Activated gamma-delta T cell (primary cell): ENCODE measurements around the gene TIGAR.

ENCODE experiments used
- DNase-seq: peaks from one replicate; lab custom pipeline; 2025; lab: John Stamatoyannopoulos, UW

Gene TIGAR

GRCh38 chr12:4378772-4379171 is 57.8 kb downstream of the TIGAR start:
- no peak for DNase-seq

- no peak for DNase-seq
Measured at GRCh38 chr12:4379405-4379804, 58.4 kb downstream of the TIGAR start, which contains the start of gene FGF23. Gene FGF23, minus strand, starts transcription at chr12:4379712. Its CDS starts 130 bp downstream, at chr12:4379582.

GRCh38 chr12:4380332-4380731 is 59.3 kb downstream of the TIGAR start:
- no peak for DNase-seq

- DNase-seq = no peak
Measured at GRCh38 chr12:4383304-4383865, 62.4 kb downstream of the TIGAR start.

- no peak for DNase-seq
Measured at GRCh38 chr12:4386801-4387200, 65.8 kb downstream of the TIGAR start.

GRCh38 chr12:4387607-4388006 is 66.6 kb downstream of the TIGAR start:
- no peak for DNase-seq

GRCh38 chr12:4388032-4388431 is 67.0 kb downstream of the TIGAR start:
- no peak for DNase-seq

GRCh38 chr12:4388662-4389061 is 67.6 kb downstream of the TIGAR start:
- no peak for DNase-seq

GRCh38 chr12:4392223-4392742 is 71.3 kb downstream of the TIGAR start:
- no peak for DNase-seq

GRCh38 chr12:4393211-4393610 is 72.2 kb downstream of the TIGAR start:
- no peak for DNase-seq

- DNase-seq = no peak
Measured at GRCh38 chr12:4395818-4396217, 74.8 kb downstream of the TIGAR start.

GRCh38 chr12:4401117-4401516 is 80.1 kb downstream of the TIGAR start:
- no peak for DNase-seq

- no peak for DNase-seq
Measured at GRCh38 chr12:4402996-4403395, 82.0 kb downstream of the TIGAR start.
